K562 (cell line): ENCODE measurements around the gene CCR7. TPM values are rescaled to one million over a fixed set of nuclear protein-coding genes. Genes with fewer than 3 reads are reported as not detected.

ENCODE experiments used
- ARID3B ChIP-seq: fragments of 250-450 bp; sonication (Bioruptor Pico); IDR thresholded peaks from 2 replicates; pipeline ENCODE4 v1.4.0; 2020; ENCODE audit warnings: borderline replicate concordance
- ATF1 ChIP-seq, 2 experiments: fragments of 450-650 bp in 1 of 2; IDR thresholded peaks; 2 replicates each; pipeline ENCODE4 v1.6.1; 2016; ENCODE audit warnings: missing compliant biosample characterization in 1 of 2, missing genetic modification characterization in 1 of 2
- CTCF ChIP-seq, 3 experiments: IDR thresholded peaks in 2 of 3; conservative IDR thresholded peaks in 1 of 3; 2 replicates each; pipeline ENCODE4 v1.5.1; 2011 to 2012; ENCODE audit warnings: low read length in 3 of 3, mild to moderate bottlenecking in 3 of 3, control low read depth in 2 of 3, improper control_type of control experiment in 1 of 3, inconsistent platforms in 1 of 3, low read depth in 1 of 3, mixed read lengths in 1 of 3, moderate library complexity in 1 of 3; ENCODE audit not compliant: insufficient read depth in 2 of 3
- EGR1 ChIP-seq: fragments of 450-650 bp; conservative IDR thresholded peaks from 2 replicates; pipeline ENCODE4 v1.6.1; 2017; ENCODE audit warnings: mild to moderate bottlenecking
- ELF1 ChIP-seq: fragments of 200-800 bp; sonication (Bioruptor generic); IDR thresholded peaks from 2 replicates; pipeline ENCODE4 v1.6.1; 2016; ENCODE audit warnings: missing genetic modification characterization, missing compliant biosample characterization
- EP300 ChIP-seq: IDR thresholded peaks from 2 replicates; pipeline ENCODE4 v1.6.1; 2012; ENCODE audit warnings: low read length, improper control_type of control experiment
- ETS1 ChIP-seq: conservative IDR thresholded peaks from 2 replicates; pipeline ENCODE4 v1.6.1; 2011; ENCODE audit warnings: low read depth, mild to moderate bottlenecking, low read length; ENCODE audit not compliant: control insufficient read depth
- NCOA6 ChIP-seq: fragments of 450-650 bp; IDR thresholded peaks from 2 replicates; pipeline ENCODE4 v1.6.1; 2017; ENCODE audit warnings: mild to moderate bottlenecking
- NR4A1 ChIP-seq, 2 experiments: fragments of 250-450 bp in 1 of 2; fragments of 450-650 bp in 1 of 2; sonication (Bioruptor Pico) in 1 of 2; IDR thresholded peaks; 2 replicates each; pipeline versions ENCODE4 v1.4.0 to v1.6.1; 2016 to 2020; ENCODE audit warnings: mild to moderate bottlenecking in 2 of 2, missing compliant biosample characterization in 1 of 2, missing genetic modification characterization in 1 of 2, moderate library complexity in 1 of 2
- PYGO2 ChIP-seq: fragments of 450-650 bp; IDR thresholded peaks from 2 replicates; pipeline ENCODE4 v1.6.1; 2016; ENCODE audit warnings: mild to moderate bottlenecking, missing genetic modification characterization, moderate library complexity, missing compliant biosample characterization
- RBFOX2 ChIP-seq: fragments of 200-400 bp; formaldehyde crosslinking; IDR thresholded peaks from 2 replicates; pipeline ENCODE4 v1.6.1; 2017; ENCODE audit warnings: low read depth, mild to moderate bottlenecking, low read length, moderate library complexity
- TGIF2 ChIP-seq: sonication (generic); formaldehyde crosslinking; IDR thresholded peaks from 2 replicates; pipeline ENCODE4 v1.8.1; 2022; ENCODE audit warnings: mild to moderate bottlenecking, missing genetic modification reagents, moderate library complexity
- ZBED1 ChIP-seq: IDR thresholded peaks from 2 replicates; pipeline ENCODE4 v1.6.1; 2014
- ZBTB43 ChIP-seq: sonication (generic); formaldehyde crosslinking; IDR thresholded peaks from 2 replicates; pipeline ENCODE4 v1.8.0; 2023; ENCODE audit warnings: mild to moderate bottlenecking, missing genetic modification reagents
- ZBTB7A ChIP-seq: IDR thresholded peaks from 2 replicates; pipeline ENCODE4 v1.6.1; 2011; ENCODE audit warnings: low read depth, mild to moderate bottlenecking, low read length, moderate library complexity, borderline replicate concordance; ENCODE audit not compliant: control insufficient read depth
- ZC3H8 ChIP-seq: fragments of 450-650 bp; IDR thresholded peaks from 2 replicates; pipeline ENCODE4 v1.6.1; 2017
- ZNF398 ChIP-seq: fragments of 250-450 bp; sonication (Bioruptor Pico); IDR thresholded peaks from 2 replicates; pipeline ENCODE4 v1.8.0; 2021; ENCODE audit warnings: moderate library complexity, mild to moderate bottlenecking, inconsistent platforms
- ZNF76 ChIP-seq: fragments of 250-450 bp; sonication (Bioruptor Pico); IDR thresholded peaks from 2 replicates; pipeline ENCODE4 v1.4.0; 2020; ENCODE audit warnings: mild to moderate bottlenecking, moderate library complexity, borderline replicate concordance
- polyA plus RNA-seq, 8 experiments: library from polyadenylated mRNA; depleted of rRNA in 4 of 8; stranded (reverse) in 5 of 8; unstranded in 3 of 8; fragments of >200 nt; fragmentation: Nextera tagmentation in 2 of 8; fragmentation: Illumina TruSeq in 1 of 8; extraction: Ambion mirVana in 2 of 8; extraction: Trizol in 1 of 8; gene quantifications; 2 replicates each; pipeline versions ENCODE4 v1.2.1 to v1.2.3, GENCODE V29; 2011 to 2014; ENCODE audit warnings: inconsistent platforms in 1 of 8, missing spikeins in 1 of 8
- total RNA-seq, 7 experiments: library from RNA; depleted of rRNA in 6 of 7; stranded (reverse); fragments of >200 nt in 6 of 7; fragmentation: Illumina TruSeq in 2 of 7; extraction: Trizol in 2 of 7; gene quantifications; 2 replicates each; pipeline versions ENCODE4 v1.2.1 to v1.2.3, GENCODE V29; 2011 to 2021; ENCODE audit warnings: low replicate concordance in 1 of 7

CCR7 gene
- total and polyA plus RNA-seq, 9 of the 15 experiments (the other 6 are each of a cell fraction or from before 2014, with no cell fraction given) = 0.14 to 1.4 (median 0.56) TPM

GRCh38 chr17:40559954-40560591 is 5.2 kb downstream of the CCR7 start (continued):
- TF ChIP-seq CTCF (IDR thresholded peaks at IDR 0.05 in 2 of 3, conservative IDR thresholded peaks at IDR 0.05 in 1 of 3; ENCODE audit: insufficient read depth in 2 of 3, low read depth in 1 of 3, low read length in 3 of 3) (peak; percentile 95 to 99 (median 98)), ATF1 (CRISPR knock-in tag; IDR thresholded peaks at IDR 0.05) (no peak), ATF1 (tag; IDR thresholded peaks at IDR 0.05) (no peak; the same call in 1 of the 2 replicates), EGR1 (peak; percentile 67), ELF1 (tag) (peak; percentile 80), ZNF76 (CRISPR knock-in tag) (0 out of 2 replicates have a peak, but pooled peaks have one; percentile 20), ARID3B (CRISPR knock-in tag) (no peak), ZBTB7A (no peak), NR4A1 (CRISPR knock-in tag; IDR thresholded peaks at IDR 0.05) (no peak), NR4A1 (tag; IDR thresholded peaks at IDR 0.05) (no peak), ZNF398 (CRISPR knock-in tag) (no peak), PYGO2 (tag) (no peak), ETS1 (no peak), ZBED1 (no peak), ZBTB43 (CRISPR knock-in tag) (no peak), ZC3H8 (no peak), NCOA6 (no peak), RBFOX2 (no peak), EP300 (peak; percentile 33; the same call in 1 of the 2 replicates), TGIF2 (CRISPR knock-in tag) (no peak)
